Stomach (tissue), 19 donors: ENCODE measurements around the gene DENND2A. TPM values are rescaled to one million over a fixed set of nuclear protein-coding genes. Genes with fewer than 3 reads are reported as not detected.

Experiments used
- DNase-seq, 2 donors: peaks; one replicate each; pipeline versions ENCODE4 v3.0.0 to v3.0.0-alpha.2; 2013 to 2019
- H3K27ac ChIP-seq, 5 donors: fragments of 200-600 bp in 4 of 5; sonication (generic) in 4 of 5; one replicate each; pipeline ENCODE4 v1.5.1; 2013 to 2019; ENCODE audit warnings: mild to moderate bottlenecking in 1 of 5, moderate library complexity in 1 of 5
- H3K27me3 ChIP-seq, 3 donors: fragments of 200-600 bp; sonication (generic); one replicate each; pipeline ENCODE4 v1.5.1; 2017 to 2019; ENCODE audit warnings: mixed run types in 1 of 3
- H3K36me3 ChIP-seq, 4 donors: fragments of 200-600 bp; sonication (generic); 1 replicate in 3 of 4; 2 replicates in 1 of 4; pipeline ENCODE4 v1.5.1; 2016 to 2019
- H3K4me1 ChIP-seq, 4 donors: fragments of 200-600 bp; sonication (generic); one replicate each; pipeline ENCODE4 v1.5.1; 2016 to 2019
- H3K4me3 ChIP-seq, 4 donors: fragments of 200-600 bp; sonication (generic) in 3 of 4; one replicate each; pipeline ENCODE4 v1.5.1; 2016 to 2019; ENCODE audit warnings: mild to moderate bottlenecking in 1 of 4
- H3K9me3 ChIP-seq, 4 donors: fragments of 200-600 bp; sonication (generic); one replicate each; pipeline ENCODE4 v1.5.1; 2016 to 2019
- CTCF ChIP-seq, 7 experiments: fragments of 450-650 bp in 4 of 7; fragments of 200-600 bp in 3 of 7; sonication (generic) in 3 of 7; IDR thresholded peaks; one replicate each; pipeline ENCODE4 v1.5.1; 2016 to 2019; ENCODE audit warnings: antibody characterized with exemption in 7 of 7, control low read depth in 2 of 7, mild to moderate bottlenecking in 1 of 7
- EP300 ChIP-seq: sonication (generic); formaldehyde crosslinking; IDR thresholded peaks from one replicate; pipeline ENCODE4 v1.6.1; 2017; ENCODE audit warnings: antibody characterized with exemption
- POLR2A ChIP-seq, 4 donors: fragments of 450-650 bp; IDR thresholded peaks; one replicate each; pipeline ENCODE4 v1.6.1; 2016; ENCODE audit warnings: antibody characterized with exemption in 4 of 4, control low read depth in 2 of 4, mild to moderate bottlenecking in 1 of 4, moderate library complexity in 1 of 4
- POLR2AphosphoS5 ChIP-seq, 3 donors: sonication (generic); formaldehyde crosslinking; IDR thresholded peaks; one replicate each; pipeline ENCODE4 v1.6.1; 2016; ENCODE audit warnings: antibody characterized with exemption in 3 of 3
- WGBS, 5 donors: extraction: QIAGEN DNeasy Blood & Tissue Kit in 3 of 5; methylation state at CpG; one replicate each; pipeline versions ENCODE4 v1.1.5 to v1.1.7; 2013 to 2018; 5-methylcytosine and 5-hydroxymethylcytosine counted together
- intact Hi-C: fragments of 100-400 bp; cut with DNase I; formaldehyde crosslinking; loops from one replicate; pipeline ENCODE4 v1.15.1; 2023; ENCODE audit warnings: low total_unique reads
- long read RNA-seq, 10 donors: transcript quantifications; one replicate each; lab custom pipeline, GENCODE V29; 2026
- polyA plus RNA-seq, 3 donors: library from polyadenylated mRNA; stranded (reverse); fragments of 200-250 nt; gene quantifications; one replicate each; pipeline ENCODE4 v1.2.3, GENCODE V29; 2013
- total RNA-seq, 5 donors: library from RNA; depleted of rRNA; stranded (reverse); fragments of >200 nt; gene quantifications; one replicate each; pipeline versions ENCODE4 v1.1.0 to v1.2.3, GENCODE V29; 2014 to 2016
- donor health status: healthy with polysubstance abuse.
- donor health status: Bipolar disorder and iron deficiency.
- donor health status: healthy.

Gene DENND2A
- total RNA-seq (10 to 100 TPM in 1 of 5 donors, 1 to 10 TPM in 4; 4.1 to 17.8 (median 6.2) TPM), polyA plus RNA-seq (10 to 100 TPM in 1 of 3 donors, 1 to 10 TPM in 2; 1.8 to 11.5 (median 8.3) TPM)
- long read RNA-seq, donor 1: 0 reads
- long read RNA-seq, donor 2, partial matches to known transcripts: 0 of 8 reads
- long read RNA-seq, donor 2, other reads (novel, unspliced or antisense): 7 of 8 reads
- long read RNA-seq, donor 3, partial matches to known transcripts: 0 of 6 reads
- long read RNA-seq, donor 3, other reads (novel, unspliced or antisense): 5 of 6 reads
- long read RNA-seq, donor 4: 0 reads
- long read RNA-seq, donor 5: 0 reads
- long read RNA-seq, donor 6, partial matches to known transcripts: 0 of 3 reads
- long read RNA-seq, donor 6, other reads (novel, unspliced or antisense): 0 of 3 reads
- long read RNA-seq, donor 7, partial matches to known transcripts: 0 of 3 reads
- long read RNA-seq, donor 7, other reads (novel, unspliced or antisense): 0 of 3 reads
- long read RNA-seq, donor 8: 0 reads
- long read RNA-seq, donor 9: 0 reads
- long read RNA-seq, donor 10: 0 reads

GRCh38 chr7:140640727-140641523 lies at the start of gene DENND2A:
Gene DENND2A (minus strand): TSS chr7:140640813. CDS start chr7:140602397, 38,416 bp downstream.
- TF ChIP-seq CTCF (IDR thresholded peaks at IDR 0.05) (no peak), EP300 (no peak), POLR2A (IDR thresholded peaks at IDR 0.05) (no peak), POLR2AphosphoS5 (IDR thresholded peaks at IDR 0.05) (no peak)
- WGBS, 5 donors: 8 to 50% (median 14%) methylated on average over 13 to 78 of the region's 78 CpGs

GRCh38 chr7:140689199-140690152 lies 48.9 kb upstream of the DENND2A start:
- Histone ChIP-seq H3K9me3 (no peaks in the 10 kb centered on the region), H3K27me3 (no peaks in the 10 kb centered on the region), H3K36me3 (peaks cover 36 to 86% (median 84%) of the 10 kb centered on the region in 4 donors), H3K4me3 (no peak overlapping the region), H3K27ac (no peak overlapping the region), H3K4me1 (no peaks in the 10 kb centered on the region)
- 91 to 95% (median 94%) methylated on average over 14 to 16 of the region's 16 CpGs for WGBS, 5 donors
- no peak for DNase-seq
- TF ChIP-seq CTCF (IDR thresholded peaks at IDR 0.05) (no peak), POLR2A (IDR thresholded peaks at IDR 0.05) (no peak), POLR2AphosphoS5 (IDR thresholded peaks at IDR 0.05) (no peak), EP300 (no peak)
- intact Hi-C loops: no loop called here

More at GRCh38 chr7:140640727-140641523, at the start of gene DENND2A:
- peak; percentile 53 to 96 for DNase-seq
- H3K36me3 ChIP-seq: no peaks in the 10 kb centered on the region
- H3K4me1 ChIP-seq: peaks cover 4 to 46% (median 26%) of the 10 kb centered on the region in 4 donors
- peaks cover 0 to 79% (median 22%) of the 10 kb centered on the region in 3 donors for H3K27me3 ChIP-seq
- peak within 1 kb of the TSS; percentile 49 to 66 (median 57) for H3K4me3 ChIP-seq
- no peaks in the 10 kb centered on the region for H3K9me3 ChIP-seq
- peak within 1 kb of the TSS; percentile 66 to 85 (median 81) for H3K27ac ChIP-seq
- intact Hi-C loops: no loop called here

- DNase-seq: no peak
- H3K4me3 ChIP-seq: no peak overlapping the region
- intact Hi-C loops: no loop called here
Observed at GRCh38 chr7:140688341-140688740, 47.7 kb upstream of the DENND2A start.

More at GRCh38 chr7:140688341-140688740, 47.7 kb upstream of the DENND2A start:
- no peaks in the 10 kb centered on the region for H3K9me3 ChIP-seq
- no peaks in the 10 kb centered on the region for H3K27me3 ChIP-seq
- no peak for TF ChIP-seq POLR2AphosphoS5 (IDR thresholded peaks at IDR 0.05)
- TF ChIP-seq EP300: no peak
- no peak for TF ChIP-seq CTCF (IDR thresholded peaks at IDR 0.05)
- no peak for TF ChIP-seq POLR2A (IDR thresholded peaks at IDR 0.05)
- no peak overlapping the region for H3K27ac ChIP-seq
- H3K36me3 ChIP-seq: peaks cover 36 to 97% (median 93%) of the 10 kb centered on the region in 4 donors
- 87 to 93% (median 92%) methylated on average over 6 of the region's 6 CpGs for WGBS, 5 donors
- no peaks in the 10 kb centered on the region for H3K4me1 ChIP-seq
